Neutrophil (primary cell): Measurements from ENCODE around the gene CNPY1.

Experiments
- H3K27ac ChIP-seq: fragments of 200-600 bp; sonication (generic); 2 replicates; pipeline ENCODE4 v1.5.1; 2016; ENCODE audit warnings: mild to moderate bottlenecking, moderate library complexity
- H3K27me3 ChIP-seq: fragments of 200-600 bp; sonication (generic); 2 replicates; pipeline ENCODE4 v1.6.0; 2016; ENCODE audit warnings: mild to moderate bottlenecking
- H3K36me3 ChIP-seq: fragments of 200-600 bp; sonication (generic); 2 replicates; pipeline ENCODE4 v1.5.1; 2017
- H3K4me1 ChIP-seq, 2 experiments: fragments of 200-600 bp in 1 of 2; sonication (generic) in 1 of 2; 1 replicate in 1 of 2; 2 replicates in 1 of 2; pipeline versions ENCODE4 v1.5.1 to v1.6.1; 2013 to 2016; ENCODE audit warnings: low read depth in 1 of 2, low read length in 1 of 2, mild to moderate bottlenecking in 1 of 2, moderate library complexity in 1 of 2; ENCODE audit not compliant: control insufficient read depth in 1 of 2, insufficient read depth in 1 of 2
- H3K4me3 ChIP-seq, 2 experiments: fragments of 200-600 bp in 1 of 2; sonication (generic) in 1 of 2; 1 replicate in 1 of 2; 2 replicates in 1 of 2; pipeline ENCODE4 v1.5.1; 2013 to 2016; ENCODE audit warnings: low read depth in 1 of 2, low read length in 1 of 2, mild to moderate bottlenecking in 1 of 2, moderate library complexity in 1 of 2
- H3K9me3 ChIP-seq: fragments of 200-600 bp; sonication (generic); 2 replicates; pipeline ENCODE4 v1.5.1; 2016
- CTCF ChIP-seq: fragments of 200-600 bp; sonication (generic); IDR thresholded peaks from 2 replicates; pipeline ENCODE4 v1.5.1; 2016; ENCODE audit warnings: antibody characterized with exemption

Gene CNPY1

DNA sequence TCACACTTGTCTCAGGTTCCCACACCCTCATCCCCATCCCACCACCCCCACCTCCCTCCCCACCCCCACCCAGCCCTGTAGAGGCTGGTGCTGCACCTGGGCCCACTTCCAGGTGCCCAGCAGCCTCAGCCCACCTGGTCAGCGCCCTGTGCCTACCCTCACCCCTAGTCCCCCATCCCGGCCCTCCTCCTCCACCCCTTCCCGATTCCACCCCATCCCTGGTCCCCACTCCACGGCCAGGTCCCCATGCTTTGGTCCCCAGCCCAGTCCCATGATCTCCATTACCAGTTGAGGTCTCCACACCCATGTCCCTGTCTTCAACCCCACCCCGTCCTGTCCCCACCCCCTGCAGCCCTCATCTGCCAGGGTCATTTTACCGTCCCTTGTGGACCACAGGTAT is 24.6 kb upstream of the CNPY1 start:
- no peak overlapping the region for H3K4me3 ChIP-seq
- H3K27ac ChIP-seq, result no peak overlapping the region
- no peaks in the 10 kb centered on the region for H3K9me3 ChIP-seq
- no peaks in the 10 kb centered on the region for H3K36me3 ChIP-seq
- H3K4me1 ChIP-seq, result peaks cover 0 to 10% of the 10 kb centered on the region in 2 experiments
- no peak for TF ChIP-seq CTCF
- H3K27me3 ChIP-seq, result no peaks in the 10 kb centered on the region

DNA sequence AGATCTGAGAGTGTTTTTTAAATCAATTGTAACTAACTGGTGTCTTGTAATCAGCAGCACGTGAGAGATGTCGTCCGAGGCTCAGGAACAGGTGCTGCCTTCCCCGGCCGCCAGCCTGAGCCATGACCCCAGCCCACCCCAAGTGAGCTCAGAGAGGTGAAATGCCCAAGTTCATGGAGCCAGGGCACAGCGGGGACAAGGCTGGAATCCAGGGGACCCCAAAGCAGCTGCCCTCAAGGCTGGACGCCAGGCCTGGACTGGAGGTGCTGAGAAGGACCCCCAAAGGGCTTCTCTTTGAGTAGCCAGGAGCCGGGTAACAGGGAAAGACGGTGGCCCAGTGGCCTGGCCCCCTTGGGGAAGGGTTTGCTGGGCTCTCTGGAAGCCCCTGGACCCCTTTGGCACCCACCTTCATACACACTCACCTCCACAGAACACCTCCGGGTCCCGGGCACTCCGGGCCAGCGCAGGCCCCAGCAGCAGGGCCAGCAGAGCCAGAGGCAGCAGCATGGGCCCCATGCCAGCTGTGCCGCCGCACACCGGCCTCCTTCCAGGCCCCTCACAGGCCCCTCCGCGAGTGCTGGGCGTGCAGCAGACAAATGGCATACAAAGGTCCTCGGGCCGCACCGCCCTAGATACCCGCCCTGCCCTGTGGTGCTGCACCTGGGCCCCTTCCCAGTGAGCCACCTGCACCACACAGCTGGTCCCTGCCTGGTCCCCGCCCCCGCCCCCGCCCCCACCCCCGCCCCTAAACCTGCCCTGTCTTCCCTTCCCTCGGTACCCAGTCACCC is 24.0 kb upstream of the CNPY1 start:
- Histone ChIP-seq H3K27me3 (no peaks in the 10 kb centered on the region), H3K4me1 (peaks cover 0 to 10% of the 10 kb centered on the region in 2 experiments), H3K27ac (no peak overlapping the region), H3K4me3 (no peak overlapping the region), H3K9me3 (no peaks in the 10 kb centered on the region), H3K36me3 (no peaks in the 10 kb centered on the region)
- TF ChIP-seq CTCF, result no peak

DNA sequence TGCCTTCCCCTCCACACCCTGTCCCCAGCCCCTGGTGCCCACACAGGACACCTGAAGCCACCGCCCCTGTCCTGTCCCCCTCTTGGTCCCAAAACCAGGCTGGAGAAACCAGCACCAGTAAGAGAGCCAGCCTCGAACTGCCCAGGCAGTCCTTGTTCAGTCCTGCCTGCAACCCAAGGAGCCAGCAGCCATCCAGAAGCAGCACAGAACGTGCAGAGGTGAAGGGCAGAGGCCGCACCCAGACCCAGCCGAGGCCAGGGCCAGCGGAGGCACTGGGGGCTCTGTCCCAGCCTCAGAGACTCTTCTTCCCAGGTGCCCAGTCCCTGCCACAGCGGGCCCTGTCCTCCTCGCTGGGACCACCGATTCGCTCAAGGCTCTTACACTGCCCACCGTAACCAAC is 23.3 kb upstream of the CNPY1 start:
- no peak for TF ChIP-seq CTCF
- Histone ChIP-seq H3K36me3 (no peaks in the 10 kb centered on the region), H3K27ac (no peak overlapping the region), H3K4me3 (no peak overlapping the region), H3K9me3 (no peaks in the 10 kb centered on the region), H3K4me1 (peaks cover 0 to 10% of the 10 kb centered on the region in 2 experiments), H3K27me3 (no peaks in the 10 kb centered on the region)

DNA sequence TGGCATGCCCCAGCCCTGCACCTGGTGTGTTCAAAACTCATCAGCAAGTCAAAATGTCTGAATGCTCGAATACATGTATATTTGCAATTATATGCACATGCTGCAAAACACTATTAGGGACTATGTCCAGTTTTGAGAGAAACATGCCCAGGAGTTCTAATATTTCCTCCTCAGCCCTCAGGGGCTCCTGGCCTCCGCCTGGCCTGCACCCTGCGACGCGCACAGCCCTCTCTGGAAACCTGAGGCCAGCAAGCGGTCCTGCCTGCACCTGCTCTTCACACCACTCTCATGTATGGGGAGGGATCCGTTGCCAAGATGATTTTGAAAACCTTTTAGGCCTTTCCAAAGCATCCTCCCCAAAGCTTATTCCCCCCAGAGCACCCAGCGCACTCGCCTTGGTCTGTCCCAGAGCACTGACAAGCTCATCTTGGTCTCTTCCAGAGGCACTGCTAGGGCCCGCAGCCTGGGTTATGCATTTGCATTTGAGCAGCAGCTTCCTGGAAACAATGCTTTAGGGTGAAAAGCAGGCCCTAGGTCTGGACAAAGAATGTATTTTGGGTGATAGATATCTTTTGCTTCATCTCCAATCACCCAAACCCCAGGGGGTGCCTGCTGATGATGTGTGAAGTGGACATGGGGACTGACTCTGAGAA is 22.6 kb upstream of the CNPY1 start:
- Histone ChIP-seq H3K27me3 (no peaks in the 10 kb centered on the region), H3K27ac (no peak overlapping the region), H3K4me3 (no peak overlapping the region), H3K36me3 (no peaks in the 10 kb centered on the region), H3K4me1 (peaks cover 0 to 10% of the 10 kb centered on the region in 2 experiments), H3K9me3 (no peaks in the 10 kb centered on the region)
- no peak for TF ChIP-seq CTCF

DNA sequence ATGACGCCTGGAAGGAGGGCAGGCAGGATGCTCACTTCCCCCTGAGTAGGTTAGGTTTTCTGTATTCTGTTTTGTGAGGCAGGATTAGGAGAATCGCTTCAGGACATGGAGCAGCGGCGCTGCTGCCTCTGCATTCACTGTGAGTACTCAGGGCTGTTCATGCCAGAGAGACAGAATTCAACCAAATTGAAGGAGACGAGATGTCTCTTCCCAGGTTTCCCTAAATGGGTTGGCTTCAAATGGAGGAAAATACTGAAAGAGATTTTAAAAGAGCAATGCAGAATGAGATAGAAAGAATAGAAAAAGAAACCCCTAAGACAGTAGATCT is 21.9 kb upstream of the CNPY1 start:
- Histone ChIP-seq H3K27me3 (peaks cover 3% of the 10 kb centered on the region), H3K4me3 (no peak overlapping the region), H3K36me3 (no peaks in the 10 kb centered on the region), H3K9me3 (no peaks in the 10 kb centered on the region), H3K4me1 (peaks cover 0 to 10% of the 10 kb centered on the region in 2 experiments), H3K27ac (no peak overlapping the region)
- no peak for TF ChIP-seq CTCF
